Activated CD4-positive, alpha-beta T cell treated with anti-CD3 and anti-CD28 coated beads, Interleukin-2, amount 50 U/mL, for 4 hours (primary cell): ENCODE measurements around the gene ADCY4.

Experiments used
- DNase-seq, 2 experiments: peaks; one replicate each; pipeline ENCODE4 v3.0.0-alpha.2; 2020

ADCY4 gene

GRCh38 chr14:24271834-24272263, 63.0 kb downstream of the ADCY4 start:
- no peak for DNase-seq

- DNase-seq, result peak; percentile 85 to 90
Measured at GRCh38 chr14:24271134-24271833, 63.6 kb downstream of the ADCY4 start, which contains the start of gene RABGGTA. Gene RABGGTA, minus strand, starts transcription at chr14:24271597. Its CDS starts 482 bp downstream, at chr14:24271115.

GRCh38 chr14:24270537-24271133, 64.2 kb downstream of the ADCY4 start:
- DNase-seq, result peak in 1 of 2 experiments; percentile 4

GRCh38 chr14:24269910-24270536, 64.8 kb downstream of the ADCY4 start:
- no peak for DNase-seq

- no peak for DNase-seq
Measured at GRCh38 chr14:24269368-24269767, 65.5 kb downstream of the ADCY4 start.
